GM12872 (cell line): Measurements from ENCODE around the gene VPS29.

Experiments
- TF ChIP-seq, protein P1 (sequence below): IDR thresholded peaks from 3 replicates; pipeline ENCODE4 v1.5.1; 2011; ENCODE audit warnings: low read depth, mild to moderate bottlenecking, low read length, moderate library complexity; ENCODE audit not compliant: insufficient read depth

Gene VPS29

DNA sequence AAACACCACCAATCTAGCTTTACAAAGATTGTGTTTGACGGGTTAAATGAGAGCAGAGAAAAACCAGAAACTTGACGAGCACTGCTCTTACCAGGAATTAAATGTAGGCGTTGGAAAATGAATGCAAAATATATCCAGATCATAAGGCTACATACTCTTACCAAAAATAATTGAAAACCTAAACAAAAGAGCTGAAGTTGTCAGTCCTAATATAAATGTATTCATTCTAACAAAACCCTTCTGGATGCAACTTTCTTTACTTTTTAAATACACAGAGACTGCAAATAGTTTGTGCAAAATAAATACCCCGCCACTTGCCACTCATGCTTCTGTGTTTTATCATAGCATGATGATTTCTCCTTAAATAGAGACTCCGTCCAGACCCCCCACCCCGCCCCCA is 32.9 kb upstream of the VPS29 start:
- TF ChIP-seq, protein P1, sequence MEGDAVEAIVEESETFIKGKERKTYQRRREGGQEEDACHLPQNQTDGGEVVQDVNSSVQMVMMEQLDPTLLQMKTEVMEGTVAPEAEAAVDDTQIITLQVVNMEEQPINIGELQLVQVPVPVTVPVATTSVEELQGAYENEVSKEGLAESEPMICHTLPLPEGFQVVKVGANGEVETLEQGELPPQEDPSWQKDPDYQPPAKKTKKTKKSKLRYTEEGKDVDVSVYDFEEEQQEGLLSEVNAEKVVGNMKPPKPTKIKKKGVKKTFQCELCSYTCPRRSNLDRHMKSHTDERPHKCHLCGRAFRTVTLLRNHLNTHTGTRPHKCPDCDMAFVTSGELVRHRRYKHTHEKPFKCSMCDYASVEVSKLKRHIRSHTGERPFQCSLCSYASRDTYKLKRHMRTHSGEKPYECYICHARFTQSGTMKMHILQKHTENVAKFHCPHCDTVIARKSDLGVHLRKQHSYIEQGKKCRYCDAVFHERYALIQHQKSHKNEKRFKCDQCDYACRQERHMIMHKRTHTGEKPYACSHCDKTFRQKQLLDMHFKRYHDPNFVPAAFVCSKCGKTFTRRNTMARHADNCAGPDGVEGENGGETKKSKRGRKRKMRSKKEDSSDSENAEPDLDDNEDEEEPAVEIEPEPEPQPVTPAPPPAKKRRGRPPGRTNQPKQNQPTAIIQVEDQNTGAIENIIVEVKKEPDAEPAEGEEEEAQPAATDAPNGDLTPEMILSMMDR: no peak

DNA sequence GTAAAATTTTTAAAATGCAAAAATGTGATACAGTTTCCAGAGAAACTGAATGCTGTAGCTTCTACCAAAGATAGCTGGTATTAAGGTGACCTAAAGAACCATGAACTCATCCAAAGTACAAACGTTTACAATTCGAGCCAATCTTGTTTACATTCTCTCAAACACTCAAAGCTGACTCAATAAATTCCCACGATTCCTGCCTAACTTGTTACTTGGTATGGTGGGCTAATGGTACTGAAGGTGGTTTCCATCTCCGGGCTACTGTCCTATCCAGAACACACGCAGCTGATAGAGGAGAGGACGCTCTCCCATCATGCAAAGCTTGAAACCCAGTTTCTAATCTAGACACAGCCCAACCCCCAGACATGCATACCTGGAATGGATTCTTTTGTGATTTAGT is 31.7 kb upstream of the VPS29 start:
- TF ChIP-seq, protein P1: no peak

DNA sequence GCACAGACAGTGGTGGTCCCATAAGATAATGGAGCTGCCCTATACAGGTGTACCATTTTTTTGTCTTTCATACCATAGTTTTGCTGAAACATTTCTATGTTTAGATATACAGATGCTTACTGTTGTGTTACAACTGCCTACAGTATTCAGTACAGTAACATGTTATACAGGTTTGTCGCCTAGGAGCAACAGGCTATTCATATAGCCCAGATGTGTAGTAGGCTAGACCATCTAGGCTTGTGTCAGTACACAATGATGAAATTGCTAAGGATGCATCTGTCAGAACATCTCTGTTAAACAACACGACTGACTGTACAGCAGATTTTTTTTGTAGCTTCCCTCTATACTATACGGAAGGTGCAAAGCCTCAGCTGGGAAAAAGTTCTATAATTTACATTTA is 30.7 kb upstream of the VPS29 start:
- TF ChIP-seq, protein P1: no peak

DNA sequence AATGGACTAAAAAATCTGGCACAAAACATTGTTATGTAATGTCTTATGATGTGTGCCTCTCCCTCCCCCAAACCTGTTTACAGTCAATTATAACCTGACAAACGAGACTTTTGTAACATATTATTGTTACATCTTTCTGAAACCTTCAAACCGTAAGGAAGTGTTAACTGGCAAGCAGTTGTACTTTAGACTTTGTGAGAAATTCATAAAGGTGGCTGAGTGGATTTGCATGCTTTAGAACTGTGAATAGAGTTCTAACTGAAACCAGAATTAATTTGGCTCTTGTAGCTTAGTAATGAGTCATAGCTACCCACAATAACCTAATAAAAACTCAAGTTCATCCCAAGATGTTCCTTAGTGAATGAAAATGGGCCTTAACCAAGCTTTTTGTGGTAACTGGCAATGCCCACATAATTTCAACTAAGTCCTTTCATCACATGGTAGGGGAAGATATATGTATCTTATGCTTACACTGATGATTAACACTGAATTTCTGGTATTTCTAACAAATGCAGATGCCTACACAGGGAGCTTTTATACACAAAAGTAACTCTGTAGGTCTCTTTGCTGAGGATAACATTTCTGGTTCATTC is 29.9 kb upstream of the VPS29 start:
- TF ChIP-seq, protein P1: no peak

DNA sequence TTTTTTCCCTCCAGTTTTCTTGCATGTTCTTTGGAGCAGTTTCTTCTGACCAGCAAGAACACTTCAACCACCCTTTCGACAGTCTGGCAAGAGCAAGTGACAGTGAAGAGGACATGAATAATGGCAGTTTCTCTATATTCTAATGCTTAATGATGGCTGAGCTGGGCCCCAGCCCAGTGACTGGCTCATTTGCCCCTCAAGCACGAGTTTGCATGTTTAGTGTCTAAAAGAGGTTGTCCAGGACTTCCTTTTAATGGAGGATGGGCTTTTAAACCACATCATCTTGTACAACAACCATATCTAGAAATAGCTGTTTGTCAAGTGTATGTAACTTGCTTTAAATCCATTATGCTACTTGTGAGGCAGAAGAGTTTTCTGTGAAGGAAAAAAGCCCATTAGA is 28.6 kb upstream of the VPS29 start:
- TF ChIP-seq, protein P1: no peak

DNA sequence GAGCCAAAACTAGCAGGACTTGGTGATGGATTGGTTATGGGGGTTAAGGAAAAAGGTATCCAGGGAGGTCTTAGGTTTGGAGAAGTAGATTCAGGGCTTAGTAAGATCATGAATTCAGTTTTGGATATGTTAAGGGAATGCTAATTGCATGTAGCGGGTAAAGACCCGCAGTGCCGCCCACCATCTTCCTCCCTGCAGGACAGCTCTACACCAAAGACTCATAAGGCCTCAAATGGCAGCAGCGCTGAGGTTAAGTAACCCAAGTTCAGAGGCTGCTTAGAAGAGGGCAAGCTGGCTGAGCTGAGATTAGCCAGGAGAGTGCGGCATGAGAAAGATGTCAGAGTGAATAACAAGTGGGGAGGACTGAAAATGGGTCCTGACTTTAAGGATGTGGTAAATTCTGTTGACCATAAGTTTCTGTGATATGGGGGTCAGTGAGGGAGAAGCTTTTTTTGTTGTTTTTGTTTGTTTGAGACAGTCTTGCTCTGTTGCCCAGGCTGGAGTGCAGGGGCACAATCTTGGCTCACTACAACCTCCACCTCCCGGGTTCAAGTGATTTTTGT is 26.4 kb upstream of the VPS29 start:
- TF ChIP-seq, protein P1: no peak

DNA sequence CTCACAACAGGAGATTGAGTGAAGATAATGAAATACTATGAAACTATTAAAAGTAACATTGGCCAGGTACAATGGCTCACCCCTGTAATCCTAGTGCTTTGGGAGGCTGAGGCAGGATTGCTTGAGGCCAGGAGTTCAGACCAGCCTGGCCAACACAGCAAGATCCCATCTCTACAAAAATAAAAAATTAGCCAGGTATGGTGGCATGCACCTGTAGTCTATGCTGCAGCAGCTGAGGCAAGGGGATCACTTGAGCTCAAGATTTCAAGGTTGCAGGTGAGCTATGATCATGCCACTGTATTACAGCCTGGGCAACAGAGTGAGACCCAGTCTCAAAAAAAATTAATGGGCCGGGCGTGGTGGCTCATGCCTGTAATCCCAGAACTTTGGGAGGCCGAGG is 15.1 kb upstream of the VPS29 start:
- TF ChIP-seq, protein P1: no peak
